K562 (cell line): Measurements from ENCODE around the gene CFAP20DC. TPM values are rescaled to one million over a fixed set of nuclear protein-coding genes. Genes with fewer than 3 reads are reported as not detected.

Source experiments
- ARNT ChIP-seq, 2 experiments: fragments of 450-650 bp; IDR thresholded peaks; 2 replicates each; pipeline ENCODE4 v1.6.1; 2016; ENCODE audit warnings: mild to moderate bottlenecking in 1 of 2
- HMG20A ChIP-seq: fragments of 450-650 bp; formaldehyde crosslinking; conservative IDR thresholded peaks from 2 replicates; pipeline ENCODE4 v1.4.0; 2020; ENCODE audit warnings: mild to moderate bottlenecking, mixed read lengths
- MAFF ChIP-seq: IDR thresholded peaks from 2 replicates; pipeline ENCODE4 v1.6.1; 2012; ENCODE audit warnings: low read length, improper control_type of control experiment
- MAFG ChIP-seq: fragments of 450-650 bp; conservative IDR thresholded peaks from 2 replicates; pipeline ENCODE4 v1.6.1; 2016; ENCODE audit warnings: missing genetic modification characterization, missing compliant biosample characterization
- MECOM ChIP-seq: fragments of 250-450 bp; sonication (Bioruptor Pico); IDR thresholded peaks from 2 replicates; pipeline ENCODE4 v1.8.0; 2022; ENCODE audit warnings: inconsistent platforms
- NFE2L1 ChIP-seq: fragments of 450-650 bp; IDR thresholded peaks from 2 replicates; pipeline ENCODE4 v1.6.1; 2016; ENCODE audit warnings: missing genetic modification characterization, low read depth, mild to moderate bottlenecking, missing compliant biosample characterization, moderate library complexity, borderline replicate concordance
- RFX5 ChIP-seq: IDR thresholded peaks from 2 replicates; pipeline ENCODE4 v1.6.1; 2011; ENCODE audit warnings: low read depth, mild to moderate bottlenecking, improper control_type of control experiment, low read length
- RUNX1 ChIP-seq: sonication (generic); IDR thresholded peaks from 2 replicates; pipeline ENCODE4 v1.6.1; 2016; ENCODE audit warnings: antibody characterized with exemption, low read depth
- TSHZ1 ChIP-seq: fragments of 250-450 bp; sonication (Bioruptor Pico); IDR thresholded peaks from 2 replicates; pipeline ENCODE4 v1.4.0; 2020; ENCODE audit warnings: mild to moderate bottlenecking, moderate library complexity
- ZNF586 ChIP-seq: fragments of 450-650 bp; formaldehyde crosslinking; conservative IDR thresholded peaks from 2 replicates; pipeline ENCODE4 v1.4.0; 2020; ENCODE audit warnings: mild to moderate bottlenecking, moderate library complexity
- polyA plus RNA-seq, 8 experiments: library from polyadenylated mRNA; depleted of rRNA in 4 of 8; stranded (reverse) in 5 of 8; unstranded in 3 of 8; fragments of >200 nt; fragmentation: Nextera tagmentation in 2 of 8; fragmentation: Illumina TruSeq in 1 of 8; extraction: Ambion mirVana in 2 of 8; extraction: Trizol in 1 of 8; gene quantifications; 2 replicates each; pipeline versions ENCODE4 v1.2.1 to v1.2.3, GENCODE V29; 2011 to 2014; ENCODE audit warnings: inconsistent platforms in 1 of 8, missing spikeins in 1 of 8
- total RNA-seq, 7 experiments: library from RNA; depleted of rRNA in 6 of 7; stranded (reverse); fragments of >200 nt in 6 of 7; fragmentation: Illumina TruSeq in 2 of 7; extraction: Trizol in 2 of 7; gene quantifications; 2 replicates each; pipeline versions ENCODE4 v1.2.1 to v1.2.3, GENCODE V29; 2011 to 2021; ENCODE audit warnings: low replicate concordance in 1 of 7
- TF ChIP-seq, protein P1 (sequence below): fragments of 450-650 bp; IDR thresholded peaks from 2 replicates; pipeline ENCODE4 v1.6.1; 2016; ENCODE audit warnings: missing biosample characterization, missing genetic modification characterization

CFAP20DC gene
- total and polyA plus RNA-seq, 9 of the 15 experiments (the other 6 are each of a cell fraction or from before 2014, with no cell fraction given): 1.6 to 5.9 (median 4.6) TPM

GRCh38 chr3:58692484-58692883, 357.3 kb downstream of the CFAP20DC start (continued):
- TF ChIP-seq MECOM (CRISPR knock-in tag) (no peak), MAFF (peak; percentile 43; the same call in 1 of the 2 replicates), RFX5 (no peak), MAFG (0 out of 2 replicates have a peak, but pooled peaks have one; percentile 8), NFE2L1 (tag) (no peak), TSHZ1 (CRISPR knock-in tag) (no peak), ARNT (IDR thresholded peaks at IDR 0.05) (no peak), RUNX1 (no peak), ZNF586 (CRISPR knock-in tag) (no peak), HMG20A (CRISPR knock-in tag) (no peak)
- TF ChIP-seq, protein P1, sequence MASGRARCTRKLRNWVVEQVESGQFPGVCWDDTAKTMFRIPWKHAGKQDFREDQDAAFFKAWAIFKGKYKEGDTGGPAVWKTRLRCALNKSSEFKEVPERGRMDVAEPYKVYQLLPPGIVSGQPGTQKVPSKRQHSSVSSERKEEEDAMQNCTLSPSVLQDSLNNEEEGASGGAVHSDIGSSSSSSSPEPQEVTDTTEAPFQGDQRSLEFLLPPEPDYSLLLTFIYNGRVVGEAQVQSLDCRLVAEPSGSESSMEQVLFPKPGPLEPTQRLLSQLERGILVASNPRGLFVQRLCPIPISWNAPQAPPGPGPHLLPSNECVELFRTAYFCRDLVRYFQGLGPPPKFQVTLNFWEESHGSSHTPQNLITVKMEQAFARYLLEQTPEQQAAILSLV (tag): no peak
